Testis (tissue), 2 donors: ENCODE results near the gene SIGLEC14.

Source experiments
- POLR2A ChIP-seq: fragments of 450-650 bp; IDR thresholded peaks from one replicate; pipeline ENCODE4 v1.6.1; 2017; ENCODE audit warnings: antibody characterized with exemption, mild to moderate bottlenecking, moderate library complexity
- TF ChIP-seq, protein P1 (sequence below), 3 experiments: fragments of 450-650 bp in 2 of 3; fragments of 200-600 bp in 1 of 3; sonication (generic) in 1 of 3; IDR thresholded peaks; one replicate each; pipeline ENCODE4 v1.5.1; 2016 to 2019; ENCODE audit warnings: antibody characterized with exemption in 3 of 3, mild to moderate bottlenecking in 2 of 3, moderate library complexity in 1 of 3

DNA sequence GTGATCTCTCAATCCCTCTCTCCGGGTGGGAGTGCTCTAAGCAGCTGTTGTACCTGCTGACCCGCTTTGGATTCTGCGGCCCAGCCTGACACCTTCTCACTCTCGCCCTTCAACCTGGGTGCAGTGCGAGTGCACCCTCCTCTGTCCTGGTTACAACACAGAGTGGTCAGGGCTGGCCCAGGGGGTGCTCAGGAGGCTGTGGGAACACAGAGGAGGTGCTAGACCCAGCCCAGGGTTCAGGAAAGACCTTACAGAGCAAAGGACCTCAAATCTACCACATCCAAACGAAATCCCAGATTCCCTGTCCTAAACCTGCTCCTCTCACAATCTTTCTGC, 51.9 kb downstream of the SIGLEC14 start:
- TF ChIP-seq, protein P1, sequence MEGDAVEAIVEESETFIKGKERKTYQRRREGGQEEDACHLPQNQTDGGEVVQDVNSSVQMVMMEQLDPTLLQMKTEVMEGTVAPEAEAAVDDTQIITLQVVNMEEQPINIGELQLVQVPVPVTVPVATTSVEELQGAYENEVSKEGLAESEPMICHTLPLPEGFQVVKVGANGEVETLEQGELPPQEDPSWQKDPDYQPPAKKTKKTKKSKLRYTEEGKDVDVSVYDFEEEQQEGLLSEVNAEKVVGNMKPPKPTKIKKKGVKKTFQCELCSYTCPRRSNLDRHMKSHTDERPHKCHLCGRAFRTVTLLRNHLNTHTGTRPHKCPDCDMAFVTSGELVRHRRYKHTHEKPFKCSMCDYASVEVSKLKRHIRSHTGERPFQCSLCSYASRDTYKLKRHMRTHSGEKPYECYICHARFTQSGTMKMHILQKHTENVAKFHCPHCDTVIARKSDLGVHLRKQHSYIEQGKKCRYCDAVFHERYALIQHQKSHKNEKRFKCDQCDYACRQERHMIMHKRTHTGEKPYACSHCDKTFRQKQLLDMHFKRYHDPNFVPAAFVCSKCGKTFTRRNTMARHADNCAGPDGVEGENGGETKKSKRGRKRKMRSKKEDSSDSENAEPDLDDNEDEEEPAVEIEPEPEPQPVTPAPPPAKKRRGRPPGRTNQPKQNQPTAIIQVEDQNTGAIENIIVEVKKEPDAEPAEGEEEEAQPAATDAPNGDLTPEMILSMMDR (IDR thresholded peaks at IDR 0.05): no peak
- TF ChIP-seq POLR2A: no peak
